HG03135 (cell line): ENCODE data around the gene ACAT1.
"Not testable (repeated sequence)": the region's sequence is repeated elsewhere in the genome, so short reads cannot be mapped to it uniquely, and the experiment has no call there.

Experiments
- ATAC-seq: cut with Tn5 transposase; IDR thresholded peaks from one replicate; pipeline ENCODE4 v1.9.1; 2021; ENCODE audit warnings: mild to moderate bottlenecking, moderate library complexity; ENCODE audit not compliant: unreplicated experiment

Gene ACAT1

GRCh38 chr11:108142304-108142703 is 20.9 kb downstream of the ACAT1 start:
- no peak for ATAC-seq

GRCh38 chr11:108144615-108145014 is 23.2 kb downstream of the ACAT1 start:
- ATAC-seq = no peak

GRCh38 chr11:108147150-108147549 is 25.8 kb downstream of the ACAT1 start:
- no peak for ATAC-seq

- no peak for ATAC-seq
Measured at GRCh38 chr11:108148556-108148955, 27.2 kb downstream of the ACAT1 start.

- ATAC-seq = no peak
Measured at GRCh38 chr11:108154591-108154990, 33.2 kb downstream of the ACAT1 start.

GRCh38 chr11:108160970-108161566 is 39.7 kb downstream of the ACAT1 start:
- peak; percentile 99 for ATAC-seq

GRCh38 chr11:108162878-108163277 is 41.5 kb downstream of the ACAT1 start:
- not testable (repeated sequence) for ATAC-seq

- ATAC-seq = no peak
Measured at GRCh38 chr11:108167624-108168023, 46.3 kb downstream of the ACAT1 start.

GRCh38 chr11:108170184-108170583 is 48.8 kb downstream of the ACAT1 start:
- no peak for ATAC-seq

GRCh38 chr11:108177570-108177969 is 56.2 kb downstream of the ACAT1 start:
- ATAC-seq = no peak

GRCh38 chr11:108193725-108194124 is 72.4 kb downstream of the ACAT1 start:
- no peak for ATAC-seq

GRCh38 chr11:108196901-108197300 is 75.5 kb downstream of the ACAT1 start:
- no peak for ATAC-seq
